HG03060 (cell line): ENCODE results near the gene RABGEF1.
"Not testable (repeated sequence)": the region's sequence is repeated elsewhere in the genome, so short reads cannot be mapped to it uniquely, and the experiment has no call there.

Experiments used
- ATAC-seq: cut with Tn5 transposase; IDR thresholded peaks from one replicate; pipeline ENCODE4 v1.9.1; 2021; ENCODE audit warnings: low read depth, moderate number of reproducible peaks; ENCODE audit not compliant: unreplicated experiment

RABGEF1 gene

GRCh38 chr7:66740302-66740979 is at the start of gene RABGEF1:
TSS of gene RABGEF1 (plus strand) at chr7:66740733. CDS start at chr7:66771900, 31,167 bp downstream.
- peak; percentile 76 for ATAC-seq

- ATAC-seq: no peak
These were observed 47.2 kb upstream of the RABGEF1 start for GRCh38 chr7:66693331-66693730.

- no peak for ATAC-seq
These were observed 46.2 kb upstream of the RABGEF1 start for GRCh38 chr7:66694286-66694685.

GRCh38 chr7:66695417-66695816 is 45.1 kb upstream of the RABGEF1 start:
- ATAC-seq: not testable (repeated sequence)

GRCh38 chr7:66696134-66696533 is 44.4 kb upstream of the RABGEF1 start:
- not testable (repeated sequence) for ATAC-seq

- no peak for ATAC-seq
These were observed 43.8 kb upstream of the RABGEF1 start for GRCh38 chr7:66696774-66697191.

- ATAC-seq: no peak
These were observed 42.8 kb upstream of the RABGEF1 start for GRCh38 chr7:66697449-66698438.

- ATAC-seq: no peak
These were observed 41.8 kb upstream of the RABGEF1 start for GRCh38 chr7:66698652-66699205.

- ATAC-seq: no peak
These were observed 40.5 kb upstream of the RABGEF1 start for GRCh38 chr7:66699998-66700397.

- ATAC-seq: no peak
These were observed 39.9 kb upstream of the RABGEF1 start for GRCh38 chr7:66700633-66701131.

- no peak for ATAC-seq
These were observed 32.7 kb upstream of the RABGEF1 start for GRCh38 chr7:66707825-66708224.

- ATAC-seq: not testable (repeated sequence)
These were observed 29.8 kb upstream of the RABGEF1 start for GRCh38 chr7:66710752-66711151.

GRCh38 chr7:66713687-66714086 is 26.8 kb upstream of the RABGEF1 start:
- ATAC-seq: no peak

- not testable (repeated sequence) for ATAC-seq
These were observed 23.9 kb upstream of the RABGEF1 start for GRCh38 chr7:66716634-66717033.

- ATAC-seq: no peak
These were observed 20.0 kb upstream of the RABGEF1 start for GRCh38 chr7:66720561-66720960.

- no peak for ATAC-seq
These were observed 14.7 kb upstream of the RABGEF1 start for GRCh38 chr7:66725843-66726242.

GRCh38 chr7:66727058-66727457 is 13.5 kb upstream of the RABGEF1 start:
- ATAC-seq: no peak

GRCh38 chr7:66728571-66728970 is 12.0 kb upstream of the RABGEF1 start:
- ATAC-seq: no peak

GRCh38 chr7:66729274-66729673 is 11.3 kb upstream of the RABGEF1 start:
- ATAC-seq: no peak

GRCh38 chr7:66731986-66732385 is 8.5 kb upstream of the RABGEF1 start:
- ATAC-seq: no peak

GRCh38 chr7:66732439-66732838 is 8.1 kb upstream of the RABGEF1 start:
- no peak for ATAC-seq
